HG03025 (cell line): ENCODE data around the gene CCL5.

ENCODE experiments used
- ATAC-seq: cut with Tn5 transposase; IDR thresholded peaks from one replicate; pipeline ENCODE4 v1.9.1; 2021; ENCODE audit warnings: mild to moderate bottlenecking, moderate library complexity; ENCODE audit not compliant: unreplicated experiment, low FRiP score

CCL5 gene

GRCh38 chr17:35870906-35871819 is 9.0 kb downstream of the CCL5 start:
- no peak for ATAC-seq

GRCh38 chr17:35868737-35869136 is 11.4 kb downstream of the CCL5 start, which contains the start of gene HEATR9:
Gene HEATR9, minus strand, starts transcription at chr17:35868891. Its CDS starts 149 bp downstream, at chr17:35868742.
- no peak for ATAC-seq

GRCh38 chr17:35867574-35867973 is 12.6 kb downstream of the CCL5 start:
- no peak for ATAC-seq

GRCh38 chr17:35866341-35866950 is 13.7 kb downstream of the CCL5 start:
- no peak for ATAC-seq

GRCh38 chr17:35865412-35866340 is 14.5 kb downstream of the CCL5 start:
- no peak for ATAC-seq

DNA sequence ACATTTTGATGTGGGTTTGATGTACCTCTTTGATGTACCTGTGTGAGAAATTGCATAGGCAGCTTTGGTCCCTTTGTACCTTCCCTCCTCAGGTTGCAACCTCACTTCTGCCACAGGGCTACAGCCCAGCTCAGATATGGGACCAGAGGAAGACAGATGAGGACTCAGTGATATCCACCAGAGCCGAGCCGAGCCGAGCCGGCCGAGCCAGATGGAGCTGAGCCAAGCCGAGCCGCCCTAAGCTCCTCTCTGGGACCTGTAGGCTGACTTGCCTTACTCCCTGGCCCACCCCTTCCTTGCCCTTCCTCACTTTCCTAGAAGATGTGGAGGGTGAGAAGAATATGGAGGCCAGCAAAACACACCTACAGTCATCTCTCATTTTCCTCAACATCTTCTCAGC is 15.3 kb downstream of the CCL5 start:
- ATAC-seq, result no peak

DNA sequence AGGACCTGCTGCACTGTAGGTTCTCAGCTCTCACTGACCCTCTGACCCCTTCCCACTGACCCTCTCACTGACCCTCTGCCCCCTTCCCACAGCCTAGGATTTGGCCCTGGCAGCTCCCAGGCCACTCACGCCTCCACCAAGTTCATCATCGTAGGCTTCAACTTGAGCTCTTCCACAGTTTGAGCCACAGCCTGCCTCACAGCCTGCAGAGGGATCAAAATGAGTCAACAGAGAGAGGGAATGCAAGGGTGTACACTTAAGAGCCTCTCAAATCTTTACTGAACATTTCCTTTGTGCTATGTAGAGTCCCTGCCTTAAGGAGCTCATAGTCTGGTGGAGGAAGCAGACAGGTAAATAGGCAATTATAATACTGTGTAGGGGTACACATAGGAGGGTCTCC is 23.6 kb downstream of the CCL5 start:
- ATAC-seq, result no peak

DNA sequence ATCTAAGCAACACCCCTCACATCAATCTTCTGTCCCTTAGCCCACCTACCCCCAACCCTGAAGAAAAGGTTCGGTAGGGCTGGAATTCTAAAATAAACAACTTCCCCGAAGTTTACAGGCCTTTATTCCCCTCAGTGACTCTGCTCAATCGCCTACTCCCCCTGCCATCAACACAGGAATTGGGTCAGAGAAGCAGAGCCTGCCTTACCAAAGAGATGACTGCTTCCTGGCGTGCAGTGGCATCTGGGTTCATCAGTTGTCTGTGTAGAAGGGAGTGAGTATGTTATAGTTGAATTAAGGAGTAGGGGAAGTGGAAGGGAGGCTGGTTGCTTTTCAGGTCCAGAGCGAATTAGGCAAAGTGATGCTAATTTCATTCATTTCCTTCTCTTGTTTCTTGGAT is 24.2 kb downstream of the CCL5 start:
- no peak for ATAC-seq

GRCh38 chr17:35849469-35850348 is 30.5 kb downstream of the CCL5 start:
- no peak for ATAC-seq

GRCh38 chr17:35847633-35848373 is 32.4 kb downstream of the CCL5 start:
- no peak for ATAC-seq

DNA sequence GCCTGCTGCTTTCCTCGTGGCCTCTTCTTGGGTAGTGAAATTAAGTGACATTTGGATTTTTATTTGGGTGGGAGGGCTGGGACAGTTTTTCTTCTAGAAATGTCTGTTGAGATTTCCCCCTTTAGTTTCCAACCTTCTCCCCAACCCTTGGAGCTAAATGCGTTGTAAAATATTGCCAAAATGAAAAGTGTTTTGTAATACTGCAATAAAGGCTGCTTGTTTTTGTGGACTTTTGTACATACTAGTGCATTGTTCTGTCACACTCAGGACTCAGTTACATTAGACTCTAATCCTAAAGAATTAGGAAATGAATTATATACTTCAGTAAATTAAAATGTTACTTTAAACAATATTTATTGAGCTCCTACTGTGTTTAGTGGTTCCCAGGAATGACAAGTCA is 33.2 kb downstream of the CCL5 start:
- no peak for ATAC-seq

DNA sequence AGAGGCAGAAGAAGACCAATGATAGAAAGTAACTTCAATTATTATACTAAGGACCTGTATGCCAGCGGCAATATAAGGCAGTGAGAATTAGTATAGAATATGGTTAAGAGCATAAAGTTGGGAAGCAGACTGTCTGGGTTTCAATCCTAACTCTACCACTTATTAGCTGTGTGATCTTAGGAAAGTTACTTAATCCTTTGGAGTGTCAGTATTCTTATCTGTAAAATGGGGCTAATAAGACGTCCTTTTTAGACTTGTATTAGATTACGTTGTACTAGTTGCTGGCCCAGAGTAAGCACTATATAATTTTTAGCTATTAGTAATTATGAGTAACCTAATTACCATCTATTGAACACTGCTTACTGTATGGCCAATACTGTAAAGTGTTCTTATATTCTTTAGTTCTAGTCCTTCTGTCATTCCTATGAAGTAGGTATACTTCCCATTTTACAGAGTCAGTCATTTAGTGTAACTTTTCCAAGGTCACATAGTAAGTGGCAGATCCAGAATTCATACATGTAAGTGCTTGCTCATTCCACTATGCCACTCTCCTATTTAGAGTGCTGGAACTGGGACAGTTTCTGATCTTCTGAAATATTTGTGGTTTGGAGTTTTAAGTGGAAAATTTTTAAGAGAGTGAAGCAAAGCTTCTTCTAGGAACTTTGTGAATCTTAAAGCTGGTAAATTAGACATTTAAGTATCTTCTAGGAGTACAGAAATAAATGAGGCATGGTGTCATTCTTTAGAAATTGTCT is 33.9 kb downstream of the CCL5 start:
- no peak for ATAC-seq

DNA sequence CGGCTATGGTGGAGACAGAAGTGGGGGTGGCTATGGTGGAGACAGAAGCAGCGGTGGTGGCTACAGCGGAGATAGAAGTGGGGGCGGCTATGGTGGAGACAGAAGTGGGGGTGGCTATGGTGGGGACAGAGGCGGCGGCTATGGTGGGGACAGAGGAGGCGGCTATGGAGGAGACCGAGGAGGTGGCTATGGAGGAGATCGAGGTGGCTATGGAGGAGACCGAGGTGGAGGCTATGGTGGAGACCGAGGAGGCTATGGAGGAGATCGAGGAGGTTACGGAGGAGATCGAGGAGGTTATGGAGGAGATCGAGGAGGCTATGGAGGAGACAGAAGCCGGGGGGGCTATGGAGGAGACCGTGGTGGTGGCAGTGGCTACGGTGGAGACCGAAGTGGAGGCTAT is 35.6 kb downstream of the CCL5 start:
- no peak for ATAC-seq

- no peak for ATAC-seq
Observed at GRCh38 chr17:35843698-35844097, 36.5 kb downstream of the CCL5 start.

DNA sequence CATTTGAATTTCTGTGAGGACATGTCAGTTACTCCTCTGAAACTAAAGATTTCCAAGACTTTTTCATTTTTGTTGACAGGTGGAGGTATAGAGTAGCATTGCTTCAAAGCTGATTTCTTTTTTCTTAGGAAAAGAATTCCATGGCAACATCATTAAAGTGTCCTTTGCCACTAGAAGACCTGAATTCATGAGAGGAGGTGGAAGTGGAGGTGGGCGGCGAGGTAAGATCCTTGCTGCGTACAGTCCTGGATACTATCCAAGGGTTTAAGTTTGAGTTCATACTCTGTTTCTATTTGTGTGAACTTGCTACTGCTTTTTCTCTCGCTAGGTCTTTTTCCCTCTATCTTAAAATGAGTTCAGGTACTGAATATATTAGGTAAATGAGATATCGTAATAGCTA is 37.9 kb downstream of the CCL5 start:
- no peak for ATAC-seq

DNA sequence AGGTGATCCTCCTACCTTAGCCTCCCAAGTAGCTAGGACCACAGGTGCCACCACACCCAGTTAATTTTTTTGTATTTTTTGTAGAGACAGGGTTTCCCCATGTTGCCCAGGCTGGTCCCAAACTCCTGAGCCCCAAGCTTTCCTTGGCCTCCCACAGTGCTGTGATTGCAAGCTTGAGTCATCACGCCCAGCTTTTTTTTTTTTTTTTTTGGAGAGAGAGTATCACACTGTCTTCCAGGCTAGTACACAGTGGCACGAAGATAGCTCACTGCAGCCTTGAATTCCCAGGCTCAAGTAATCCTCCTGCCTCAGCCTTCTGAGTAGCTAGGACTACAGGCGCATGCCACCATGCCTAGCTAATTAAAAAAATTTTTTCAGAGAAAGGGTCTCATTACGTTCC is 38.7 kb downstream of the CCL5 start:
- no peak for ATAC-seq

DNA sequence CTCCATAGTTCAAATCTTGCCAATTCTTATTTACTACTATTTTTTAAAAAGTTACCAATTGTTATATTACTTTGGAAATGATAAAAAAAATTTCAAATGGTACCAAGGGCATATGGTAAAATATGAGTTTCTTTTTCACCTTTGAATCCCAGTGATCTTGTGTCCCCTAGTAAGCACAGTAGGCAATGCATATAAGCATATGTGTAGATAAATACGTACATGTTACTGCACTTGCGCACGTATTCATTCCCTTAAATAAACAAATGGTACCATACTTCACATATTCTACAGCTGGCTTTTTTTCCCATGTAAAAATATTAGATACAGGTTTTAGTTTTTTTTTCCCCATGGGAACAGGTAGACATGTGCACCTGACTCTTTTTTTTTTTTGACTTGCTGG is 39.1 kb downstream of the CCL5 start:
- no peak for ATAC-seq

DNA sequence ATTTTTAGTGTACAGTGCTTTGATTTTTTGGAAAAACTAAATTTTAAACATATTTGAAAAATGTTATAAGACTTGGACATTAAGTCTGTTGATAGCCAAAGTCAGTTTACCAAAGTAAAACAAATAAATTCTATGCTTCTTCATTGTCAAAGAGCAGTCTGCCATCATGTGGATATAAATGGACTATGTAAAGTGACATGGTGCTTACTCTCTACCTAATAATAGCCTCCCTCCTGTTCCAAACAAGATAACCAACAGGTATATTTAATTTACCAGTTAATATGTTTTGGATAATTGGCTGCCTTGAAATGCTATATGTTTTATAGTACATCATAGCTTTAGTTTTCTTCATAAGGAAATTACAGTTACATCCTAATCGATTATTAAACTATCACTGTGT is 55.0 kb downstream of the CCL5 start:
- ATAC-seq, result no peak
